GM21723 (cell line): Measurements from ENCODE around the gene MAP1LC3B2.

Experiments
- ATAC-seq: cut with Tn5 transposase; IDR thresholded peaks from one replicate; pipeline ENCODE4 v1.9.1; 2021; ENCODE audit warnings: mild to moderate bottlenecking, moderate library complexity; ENCODE audit not compliant: unreplicated experiment

Gene MAP1LC3B2

GRCh38 chr12:116591855-116592637 lies 32.9 kb downstream of the MAP1LC3B2 start:
- no peak for ATAC-seq

- ATAC-seq, result no peak
These were observed 33.5 kb downstream of the MAP1LC3B2 start for GRCh38 chr12:116592731-116593130.

- no peak for ATAC-seq
These were observed 35.3 kb downstream of the MAP1LC3B2 start for GRCh38 chr12:116594325-116595038.

- no peak for ATAC-seq
These were observed 36.0 kb downstream of the MAP1LC3B2 start for GRCh38 chr12:116595186-116595585.

- no peak for ATAC-seq
These were observed 36.5 kb downstream of the MAP1LC3B2 start for GRCh38 chr12:116595672-116596071.

GRCh38 chr12:116597886-116598285 lies 38.7 kb downstream of the MAP1LC3B2 start:
- ATAC-seq, result no peak

- no peak for ATAC-seq
These were observed 39.4 kb downstream of the MAP1LC3B2 start for GRCh38 chr12:116598311-116599284.

- no peak for ATAC-seq
These were observed 40.3 kb downstream of the MAP1LC3B2 start for GRCh38 chr12:116599285-116600136.

GRCh38 chr12:116600959-116601918 lies 42.1 kb downstream of the MAP1LC3B2 start:
- no peak for ATAC-seq

GRCh38 chr12:116601933-116602810 lies 43.0 kb downstream of the MAP1LC3B2 start:
- no peak for ATAC-seq

- ATAC-seq, result no peak
These were observed 44.5 kb downstream of the MAP1LC3B2 start for GRCh38 chr12:116603546-116604177.

- ATAC-seq, result no peak
These were observed 45.2 kb downstream of the MAP1LC3B2 start for GRCh38 chr12:116604178-116604895.

GRCh38 chr12:116604951-116605641 lies 45.9 kb downstream of the MAP1LC3B2 start:
- no peak for ATAC-seq

GRCh38 chr12:116606397-116606796 lies 47.2 kb downstream of the MAP1LC3B2 start:
- ATAC-seq, result no peak

- ATAC-seq, result no peak
These were observed 47.9 kb downstream of the MAP1LC3B2 start for GRCh38 chr12:116607039-116607438.
